ENCODE data around the gene TRNP1.

TRNP1 gene

GRCh38 chr1:26959722-26960624, 33.5 kb upstream of the TRNP1 start, which contains the start of gene KDF1:
TSS of gene KDF1 (minus strand) at chr1:26960468. CDS start at chr1:26952380, 8,088 bp downstream.
- no peak for TF ChIP-seq CTCF (IDR thresholded peaks at IDR 0.05; ENCODE audit: extremely low read depth, missing control alignments)
- no peak for DNase-seq (ENCODE audit: low spot score)

- TF ChIP-seq CTCF (IDR thresholded peaks at IDR 0.05; ENCODE audit: extremely low read depth, missing control alignments), result no peak
- no peak for DNase-seq (ENCODE audit: low spot score)
Measured at GRCh38 chr1:26960625-26960966, 32.9 kb upstream of the TRNP1 start.

- TF ChIP-seq CTCF (IDR thresholded peaks at IDR 0.05; ENCODE audit: extremely low read depth, missing control alignments), result no peak
- no peak for DNase-seq (ENCODE audit: low spot score)
Measured at GRCh38 chr1:26961826-26962225, 31.7 kb upstream of the TRNP1 start.

- no peak for TF ChIP-seq CTCF (IDR thresholded peaks at IDR 0.05; ENCODE audit: extremely low read depth, missing control alignments)
- no peak for DNase-seq (ENCODE audit: low spot score)
Measured at GRCh38 chr1:26965213-26965612, 28.3 kb upstream of the TRNP1 start.

GRCh38 chr1:26965628-26966027, 27.9 kb upstream of the TRNP1 start:
- DNase-seq (ENCODE audit: low spot score), result no peak
- TF ChIP-seq CTCF (IDR thresholded peaks at IDR 0.05; ENCODE audit: extremely low read depth, missing control alignments), result no peak

GRCh38 chr1:26970810-26971209, 22.7 kb upstream of the TRNP1 start:
- TF ChIP-seq CTCF (IDR thresholded peaks at IDR 0.05; ENCODE audit: extremely low read depth, missing control alignments), result no peak
- DNase-seq (ENCODE audit: low spot score), result no peak

GRCh38 chr1:26971590-26971989, 21.9 kb upstream of the TRNP1 start:
- TF ChIP-seq CTCF (IDR thresholded peaks at IDR 0.05; ENCODE audit: extremely low read depth, missing control alignments), result no peak

More at GRCh38 chr1:26971590-26971989, 21.9 kb upstream of the TRNP1 start:
- DNase-seq (ENCODE audit: low spot score), result no peak
